Measurements from ENCODE around the gene STAT2.

GRCh38 chr12:56408799-56409417, 49.0 kb upstream of the STAT2 start:
- TF ChIP-seq EZH2 (IDR thresholded peaks at IDR 0.05) (no peak), POLR2AphosphoS5 (IDR thresholded peaks at IDR 0.05; ENCODE audit: borderline replicate concordance, low read depth, low read length) (no peak), FOXP2 (optimal IDR thresholded peaks at IDR 0.05; ENCODE audit: control extremely low read depth, extremely low read length, insufficient read depth) (no peak)

Measured in SK-N-MC (cell line).